C4-2B (cell line): ENCODE data around the gene B3GALT2.
"Not testable (repeated sequence)": the region's sequence is repeated elsewhere in the genome, so short reads cannot be mapped to it uniquely, and the experiment has no call there.

ENCODE experiments used
- H3K27ac ChIP-seq: fragments of 450-650 bp; 2 replicates; pipeline ENCODE4 v1.5.1; 2017
- CTCF ChIP-seq: fragments of 450-650 bp; conservative IDR thresholded peaks from 2 replicates; pipeline ENCODE4 v1.5.1; 2017; ENCODE audit warnings: mild to moderate bottlenecking
- ZFX ChIP-seq: fragments of 450-650 bp; IDR thresholded peaks from 2 replicates; pipeline ENCODE4 v1.6.1; 2017

B3GALT2 gene

GRCh38 chr1:193185901-193186731 is at the start of gene B3GALT2:
Gene B3GALT2, minus strand, starts transcription at chr1:193186613. Its CDS starts 5,051 bp downstream, at chr1:193181562.
- H3K27ac ChIP-seq: no peak within 1 kb of the TSS
- no peak for TF ChIP-seq ZFX
- no peak for TF ChIP-seq CTCF

- TF ChIP-seq ZFX (no peak), CTCF (no peak)
- no peak overlapping the region for H3K27ac ChIP-seq
Measured at GRCh38 chr1:193234530-193234929, 48.1 kb upstream of the B3GALT2 start.

- not testable (repeated sequence) for H3K27ac ChIP-seq
Measured at GRCh38 chr1:193231146-193231545, 44.7 kb upstream of the B3GALT2 start.

- H3K27ac ChIP-seq: no peak overlapping the region
- TF ChIP-seq CTCF (no peak), ZFX (no peak)
Measured at GRCh38 chr1:193229136-193229535, 42.7 kb upstream of the B3GALT2 start.

GRCh38 chr1:193222056-193222615 is 35.7 kb upstream of the B3GALT2 start:
- TF ChIP-seq ZFX (no peak), CTCF (no peak)
- no peak overlapping the region for H3K27ac ChIP-seq

- no peak for TF ChIP-seq ZFX
- TF ChIP-seq CTCF: no peak
- H3K27ac ChIP-seq: no peak overlapping the region
Measured at GRCh38 chr1:193221651-193222050, 35.2 kb upstream of the B3GALT2 start.

GRCh38 chr1:193219391-193219790 is 33.0 kb upstream of the B3GALT2 start:
- no peak for TF ChIP-seq CTCF
- TF ChIP-seq ZFX: no peak
- H3K27ac ChIP-seq: no peak overlapping the region
